PC-9 (cell line): ENCODE data around the gene DGKG. TPM values are rescaled to one million over a fixed set of nuclear protein-coding genes. Genes with fewer than 3 reads are reported as not detected.

Experiments used
- BruUV-seq: library from RNA; stranded (reverse); fragments of 400-500 nt; replicated peaks from 2 replicates; lab custom pipeline; 2021; lab: Mats Ljungman, UMichigan
- CTCF ChIA-PET: fragments of 300-600 bp; sonication (Branson Sonifier 250); formaldehyde crosslinking; loops from one replicate; lab custom pipeline; 2022; ENCODE audit warnings: antibody characterized with exemption; lab: Charles Lee
- POLR2A ChIA-PET: fragments of 300-600 bp; sonication (Branson Sonifier 250); formaldehyde crosslinking; loops from one replicate; lab custom pipeline; 2022; ENCODE audit warnings: antibody characterized with exemption; ENCODE audit not compliant: unreplicated experiment; lab: Charles Lee
- DNase-seq, 2 experiments: peaks; one replicate each; pipeline versions ENCODE4 v3.0.0 to v3.0.0-alpha.2; 2015 to 2022; ENCODE audit warnings: mixed read lengths in 1 of 2
- H2AFZ ChIP-seq: fragments of 200-600 bp; sonication (generic); 2 replicates; pipeline ENCODE4 v1.8.1; 2017; ENCODE audit warnings: antibody characterized with exemption
- H3F3A ChIP-seq: fragments of 200-600 bp; sonication (generic); 2 replicates; pipeline ENCODE4 v1.8.1; 2017; ENCODE audit warnings: antibody characterized with exemption, mild to moderate bottlenecking, low read depth; ENCODE audit not compliant: insufficient read depth
- H3K27ac ChIP-seq: fragments of 200-600 bp; sonication (generic); 2 replicates; pipeline ENCODE4 v1.6.1; 2016; ENCODE audit warnings: mixed run types
- H3K27me3 ChIP-seq: fragments of 200-600 bp; sonication (generic); 2 replicates; pipeline ENCODE4 v1.6.1; 2016; ENCODE audit warnings: low read depth, mixed run types; ENCODE audit not compliant: insufficient read depth
- H3K36me3 ChIP-seq: fragments of 200-600 bp; sonication (generic); 2 replicates; pipeline ENCODE4 v1.6.1; 2016; ENCODE audit warnings: low read depth, mixed run types
- H3K4me1 ChIP-seq: fragments of 200-600 bp; sonication (generic); replicated peaks from 2 replicates; pipeline ENCODE4 v1.6.1; 2016; ENCODE audit warnings: mixed run types; ENCODE audit not compliant: insufficient read depth
- H3K4me2 ChIP-seq: fragments of 200-600 bp; sonication (generic); 2 replicates; pipeline ENCODE4 v1.6.1; 2017; ENCODE audit warnings: mixed run types
- H3K4me3 ChIP-seq: fragments of 200-600 bp; sonication (generic); 2 replicates; pipeline ENCODE4 v1.6.1; 2016; ENCODE audit warnings: mixed run types
- H3K79me2 ChIP-seq: fragments of 200-600 bp; sonication (generic); 2 replicates; pipeline ENCODE4 v1.6.1; 2017; ENCODE audit warnings: low read depth, mixed run types
- H3K9me2 ChIP-seq: fragments of 200-600 bp; sonication (generic); 2 replicates; pipeline ENCODE4 v1.8.1; 2017; ENCODE audit warnings: mild to moderate bottlenecking; ENCODE audit not compliant: insufficient read depth
- H3K9me3 ChIP-seq: fragments of 200-600 bp; sonication (generic); 2 replicates; pipeline ENCODE4 v1.8.1; 2016; ENCODE audit warnings: low read depth; ENCODE audit not compliant: insufficient read depth
- H4K20me1 ChIP-seq: fragments of 200-600 bp; sonication (generic); 2 replicates; pipeline ENCODE4 v1.8.1; 2017; ENCODE audit not compliant: insufficient read depth
- CTCF ChIP-seq: fragments of 200-600 bp; sonication (generic); conservative IDR thresholded peaks from 2 replicates; pipeline ENCODE4 v1.6.1; 2017; ENCODE audit warnings: mixed run types, antibody characterized with exemption, mild to moderate bottlenecking, moderate library complexity
- EZH2 ChIP-seq: fragments of 200-600 bp; sonication (generic); IDR thresholded peaks from 2 replicates; pipeline ENCODE4 v1.8.0; 2017; ENCODE audit warnings: antibody characterized with exemption, low read depth
- intact Hi-C: fragments of 100-400 bp; cut with micrococcal nuclease; formaldehyde crosslinking; loops from one replicate; pipeline ENCODE4 v1.10.0; 2022; ENCODE audit not compliant: unreplicated experiment
- total RNA-seq: library from RNA; stranded (reverse); gene quantifications from 2 replicates; pipeline ENCODE4 v1.2.3, GENCODE V29; 2021

The DGKG gene
- total RNA-seq, 1 experiment from 2014 or later, result 20.0 TPM

GRCh38 chr3:186234152-186234551, 127.9 kb downstream of the DGKG start:
- Histone ChIP-seq H3K27me3 (no peaks in the 10 kb centered on the region), H4K20me1 (no peaks in the 10 kb centered on the region), H3K9me3 (no peaks in the 10 kb centered on the region), H3K27ac (no peak overlapping the region), H3K4me2 (no peak overlapping the region), H3K9me2 (no peaks in the 10 kb centered on the region), H3K4me1 (no peaks in the 10 kb centered on the region), H3K79me2 (no peaks in the 10 kb centered on the region), H2AFZ (no peak overlapping the region), H3K4me3 (no peak overlapping the region), H3F3A (no peaks in the 10 kb centered on the region), H3K36me3 (no peaks in the 10 kb centered on the region)
- no TSS peak for BruUV-seq
- DNase-seq, result no peak
- ChIA-PET POLR2A (interaction anchor here (0.7 kb wide), 1 partner anchor 14 kb away, joined by 5 read pairs; no protein-coding TSS in a partner anchor), CTCF (interaction anchor here (1.0 kb wide), 1 partner anchor 16 kb away, joined by 10 read pairs; no protein-coding TSS in a partner anchor)
- TF ChIP-seq CTCF (no peak), EZH2 (no peak)
- intact Hi-C loops, result no loop called here

- no TSS peak for BruUV-seq
- H2AFZ ChIP-seq, result no peak overlapping the region
- TF ChIP-seq CTCF (no peak), EZH2 (no peak)
- DNase-seq, result no peak
- no peak overlapping the region for H3K4me2 ChIP-seq
- H3K36me3 ChIP-seq, result no peaks in the 10 kb centered on the region
- H3K4me1 ChIP-seq, result no peaks in the 10 kb centered on the region
- H3K9me3 ChIP-seq, result no peaks in the 10 kb centered on the region
- H3K9me2 ChIP-seq, result no peaks in the 10 kb centered on the region
- no peak overlapping the region for H3K4me3 ChIP-seq
- H3K79me2 ChIP-seq, result no peaks in the 10 kb centered on the region
- no peaks in the 10 kb centered on the region; the same call in 1 of the 2 replicates for H4K20me1 ChIP-seq
- intact Hi-C loops, result no loop called here
- POLR2A ChIA-PET, result no interaction called here
- H3K27me3 ChIP-seq, result no peaks in the 10 kb centered on the region
- H3F3A ChIP-seq, result no peaks in the 10 kb centered on the region
- H3K27ac ChIP-seq, result no peak overlapping the region
- CTCF ChIA-PET, result no interaction called here
Observed at GRCh38 chr3:186226482-186226881, 135.6 kb downstream of the DGKG start.

GRCh38 chr3:186225603-186226002, 136.4 kb downstream of the DGKG start:
- H4K20me1 ChIP-seq, result no peaks in the 10 kb centered on the region; the same call in 1 of the 2 replicates
- TF ChIP-seq EZH2, result no peak
- no peak for TF ChIP-seq CTCF
- H3F3A ChIP-seq, result no peaks in the 10 kb centered on the region
- H3K9me2 ChIP-seq, result no peaks in the 10 kb centered on the region
- no peaks in the 10 kb centered on the region for H3K4me1 ChIP-seq
- no peak overlapping the region for H3K4me3 ChIP-seq
- H3K36me3 ChIP-seq, result no peaks in the 10 kb centered on the region
- POLR2A ChIA-PET, result no interaction called here
- no peak overlapping the region for H2AFZ ChIP-seq
- intact Hi-C loops, result no loop called here
- CTCF ChIA-PET, result no interaction called here
- DNase-seq, result no peak
- no peaks in the 10 kb centered on the region for H3K79me2 ChIP-seq
- no peaks in the 10 kb centered on the region for H3K9me3 ChIP-seq
- no peak overlapping the region for H3K27ac ChIP-seq
- no TSS peak for BruUV-seq
- H3K4me2 ChIP-seq, result no peak overlapping the region
- no peaks in the 10 kb centered on the region for H3K27me3 ChIP-seq
